ENCODE results near the gene RASGRP3. TPM values are rescaled to one million over a fixed set of nuclear protein-coding genes. Genes with fewer than 3 reads are reported as not detected.

RASGRP3 gene
- total and polyA plus RNA-seq, 2 of the 13 experiments (the other 11 are each of a cell fraction or from before 2014, with no cell fraction given) = 0.01 TPM; not detected in 1

GRCh38 chr2:33599175-33599942 is 122.9 kb downstream of the RASGRP3 start, which contains the start of gene FAM98A (continued):
- peak; percentile 81 for TF ChIP-seq SRF (IDR thresholded peaks at IDR 0.05; ENCODE audit: low read depth, low read length)
- peak; percentile 88 for TF ChIP-seq THAP11 (CRISPR knock-in tag; IDR thresholded peaks at IDR 0.05)
- TF ChIP-seq, protein P1, sequence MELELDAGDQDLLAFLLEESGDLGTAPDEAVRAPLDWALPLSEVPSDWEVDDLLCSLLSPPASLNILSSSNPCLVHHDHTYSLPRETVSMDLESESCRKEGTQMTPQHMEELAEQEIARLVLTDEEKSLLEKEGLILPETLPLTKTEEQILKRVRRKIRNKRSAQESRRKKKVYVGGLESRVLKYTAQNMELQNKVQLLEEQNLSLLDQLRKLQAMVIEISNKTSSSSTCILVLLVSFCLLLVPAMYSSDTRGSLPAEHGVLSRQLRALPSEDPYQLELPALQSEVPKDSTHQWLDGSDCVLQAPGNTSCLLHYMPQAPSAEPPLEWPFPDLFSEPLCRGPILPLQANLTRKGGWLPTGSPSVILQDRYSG (CRISPR knock-in tag; IDR thresholded peaks at IDR 0.05) = peak; percentile 86; the same call in 1 of the 2 replicates
- TF ChIP-seq U2AF1 (optimal IDR thresholded peaks at IDR 0.05; ENCODE audit: low read depth, low read length) = no peak
- TF ChIP-seq ZMYM4 (CRISPR knock-in tag; IDR thresholded peaks at IDR 0.05) = peak; percentile 88
- no peak for TF ChIP-seq MEIS1 (CRISPR knock-in tag; IDR thresholded peaks at IDR 0.05; ENCODE audit: borderline replicate concordance)
- TF ChIP-seq IKZF1 (IDR thresholded peaks at IDR 0.05) = no peak
- peak; percentile 87 for TF ChIP-seq ZFY (CRISPR knock-in tag; IDR thresholded peaks at IDR 0.05)
- peak; percentile 13; the same call in 1 of the 2 replicates for TF ChIP-seq ETV6 (CRISPR knock-in tag; conservative IDR thresholded peaks at IDR 0.05)
- peak; percentile 70; the same call in 1 of the 2 replicates for TF ChIP-seq ZMYM3 (CRISPR knock-in tag; IDR thresholded peaks at IDR 0.05)
- TF ChIP-seq ZNF547 (CRISPR knock-in tag; IDR thresholded peaks at IDR 0.05) = peak; percentile 87
- 0 out of 2 replicates have a peak, but pooled peaks have one; percentile 28 for TF ChIP-seq ZKSCAN8 (CRISPR knock-in tag; IDR thresholded peaks at IDR 0.05; ENCODE audit: borderline replicate concordance)
- TF ChIP-seq PCBP2 (optimal IDR thresholded peaks at IDR 0.05; ENCODE audit: low read depth, low read length, poor library complexity, severe bottlenecking) = no peak
- TF ChIP-seq, protein P2, sequence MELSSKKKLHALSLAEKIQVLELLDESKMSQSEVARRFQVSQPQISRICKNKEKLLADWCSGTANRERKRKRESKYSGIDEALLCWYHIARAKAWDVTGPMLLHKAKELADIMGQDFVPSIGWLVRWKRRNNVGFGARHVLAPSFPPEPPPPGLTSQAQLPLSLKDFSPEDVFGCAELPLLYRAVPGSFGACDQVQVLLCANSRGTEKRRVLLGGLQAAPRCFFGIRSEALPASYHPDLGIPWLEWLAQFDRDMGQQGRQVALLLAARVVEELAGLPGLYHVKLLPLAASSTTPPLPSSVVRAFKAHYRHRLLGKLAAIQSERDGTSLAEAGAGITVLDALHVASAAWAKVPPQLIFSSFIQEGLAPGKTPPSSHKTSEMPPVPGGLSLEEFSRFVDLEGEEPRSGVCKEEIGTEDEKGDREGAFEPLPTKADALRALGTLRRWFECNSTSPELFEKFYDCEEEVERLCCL (CRISPR knock-in tag; IDR thresholded peaks at IDR 0.05; ENCODE audit: borderline replicate concordance) = peak; percentile 98
- TF ChIP-seq ZNF337 (CRISPR knock-in tag; IDR thresholded peaks at IDR 0.05; ENCODE audit: borderline replicate concordance, low read depth) = peak; percentile 82; the same call in 1 of the 2 replicates
- no peak for TF ChIP-seq TCF7 (IDR thresholded peaks at IDR 0.05; ENCODE audit: low read depth)
- peak in 1 of 2 experiments; percentile 49; a peak in 1 of 4 replicates for TF ChIP-seq KLF16 (CRISPR knock-in tag; IDR thresholded peaks at IDR 0.05)
- TF ChIP-seq, protein P3, sequence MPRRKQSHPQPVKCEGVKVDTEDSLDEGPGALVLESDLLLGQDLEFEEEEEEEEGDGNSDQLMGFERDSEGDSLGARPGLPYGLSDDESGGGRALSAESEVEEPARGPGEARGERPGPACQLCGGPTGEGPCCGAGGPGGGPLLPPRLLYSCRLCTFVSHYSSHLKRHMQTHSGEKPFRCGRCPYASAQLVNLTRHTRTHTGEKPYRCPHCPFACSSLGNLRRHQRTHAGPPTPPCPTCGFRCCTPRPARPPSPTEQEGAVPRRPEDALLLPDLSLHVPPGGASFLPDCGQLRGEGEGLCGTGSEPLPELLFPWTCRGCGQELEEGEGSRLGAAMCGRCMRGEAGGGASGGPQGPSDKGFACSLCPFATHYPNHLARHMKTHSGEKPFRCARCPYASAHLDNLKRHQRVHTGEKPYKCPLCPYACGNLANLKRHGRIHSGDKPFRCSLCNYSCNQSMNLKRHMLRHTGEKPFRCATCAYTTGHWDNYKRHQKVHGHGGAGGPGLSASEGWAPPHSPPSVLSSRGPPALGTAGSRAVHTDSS (CRISPR knock-in tag; conservative IDR thresholded peaks at IDR 0.05) = 0 out of 2 replicates have a peak, but pooled peaks have one; percentile 92
- peak; percentile 93 for TF ChIP-seq ZNF205 (CRISPR knock-in tag; IDR thresholded peaks at IDR 0.05)
- peak; percentile 80 for TF ChIP-seq MED1 (CRISPR knock-in tag; IDR thresholded peaks at IDR 0.05)
- TF ChIP-seq YY1 (IDR thresholded peaks at IDR 0.05; ENCODE audit: insufficient read depth, insufficient replicate concordance, low read depth, low read length) = peak; percentile 56
- TF ChIP-seq GZF1 (CRISPR knock-in tag; IDR thresholded peaks at IDR 0.05) = peak; percentile 78; the same call in 1 of the 2 replicates
- TF ChIP-seq, protein P4, sequence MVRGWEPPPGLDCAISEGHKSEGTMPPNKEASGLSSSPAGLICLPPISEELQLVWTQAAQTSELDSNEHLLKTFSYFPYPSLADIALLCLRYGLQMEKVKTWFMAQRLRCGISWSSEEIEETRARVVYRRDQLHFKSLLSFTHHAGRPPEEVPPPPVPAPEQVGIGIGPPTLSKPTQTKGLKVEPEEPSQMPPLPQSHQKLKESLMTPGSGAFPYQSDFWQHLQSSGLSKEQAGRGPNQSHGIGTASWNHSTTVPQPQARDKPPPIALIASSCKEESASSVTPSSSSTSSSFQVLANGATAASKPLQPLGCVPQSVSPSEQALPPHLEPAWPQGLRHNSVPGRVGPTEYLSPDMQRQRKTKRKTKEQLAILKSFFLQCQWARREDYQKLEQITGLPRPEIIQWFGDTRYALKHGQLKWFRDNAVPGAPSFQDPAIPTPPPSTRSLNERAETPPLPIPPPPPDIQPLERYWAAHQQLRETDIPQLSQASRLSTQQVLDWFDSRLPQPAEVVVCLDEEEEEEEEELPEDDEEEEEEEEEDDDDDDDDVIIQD (CRISPR knock-in tag; IDR thresholded peaks at IDR 0.05; ENCODE audit: low read depth) = peak; percentile 75; the same call in 1 of the 2 replicates
- peak; percentile 85 for TF ChIP-seq REL (CRISPR knock-in tag; conservative IDR thresholded peaks at IDR 0.05)
- peak; percentile 98 for TF ChIP-seq ZNF501 (CRISPR knock-in tag; IDR thresholded peaks at IDR 0.05)
- TF ChIP-seq FOXJ3 (CRISPR knock-in tag; IDR thresholded peaks at IDR 0.05; ENCODE audit: borderline replicate concordance) = peak; percentile 46; the same call in 1 of the 2 replicates
